ENCODE measurements around the gene KLC1. TPM values are rescaled to one million over a fixed set of nuclear protein-coding genes. Genes with fewer than 3 reads are reported as not detected.

The KLC1 gene
- total and polyA plus RNA-seq, 2 of the 13 experiments (the other 11 are each of a cell fraction or from before 2014, with no cell fraction given): 53.2 to 63.5 TPM

DNA sequence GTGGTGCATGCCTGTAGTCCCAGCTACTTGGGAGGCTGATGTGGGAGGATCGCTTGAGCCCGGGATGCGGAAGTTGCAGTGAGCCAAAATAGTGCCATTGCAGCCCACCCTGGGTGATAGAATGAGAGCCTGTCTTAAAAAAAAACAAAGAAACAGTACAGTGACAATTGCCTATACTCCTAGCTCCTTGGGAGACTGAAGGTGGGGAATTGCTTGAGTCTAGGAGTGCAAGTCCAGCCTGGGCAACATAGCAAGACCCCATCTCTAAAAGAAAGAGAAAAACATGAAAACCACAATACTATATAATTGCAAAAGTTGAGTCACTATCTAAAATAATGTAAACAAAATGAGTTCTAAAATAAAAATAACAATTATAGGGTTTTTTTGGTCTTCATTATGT lies 20.0 kb downstream of the KLC1 start:
- no peak overlapping the region for H3K4me2 ChIP-seq (ENCODE audit: low read depth, low read length)
- no peak overlapping the region for H3K4me3 ChIP-seq (replicated peaks in 1 of 3; ENCODE audit: insufficient read depth in 1 of 3, low read depth in 2 of 3, low read length in 3 of 3)
- CTCF ChIA-PET (ENCODE audit: low intra/inter-chr PET ratio, low total read pairs): no interaction called here
- H3K4me1 ChIP-seq (ENCODE audit: insufficient read depth, low read length): no peaks in the 10 kb centered on the region
- peaks cover 0 to 6% of the 10 kb centered on the region in 2 experiments; a peak in 2 of 5 replicates for H3K36me3 ChIP-seq (replicated peaks in 1 of 2; ENCODE audit: control insufficient read depth in 1 of 2, insufficient read depth in 2 of 2, low read length in 2 of 2)
- DNase-seq (ENCODE audit: low spot score) (no peak), ATAC-seq (no peak), FAIRE-seq (no peak)
- in situ Hi-C loops (cut with HindIII; ENCODE audit: extremely low pct_ligation_motif_present, low pct_unique_long_range_greater_than_20kb) (no loop called here), intact Hi-C loops (cut with micrococcal nuclease; ENCODE audit: unreplicated experiment) (no loop called here)
- 98% methylated on average over 3 of the region's 3 CpGs for WGBS (ENCODE audit: low lambda C conversion rate)
- no TSS peak for BruUV-seq (replicated peaks)
- no peak overlapping the region for H3K27ac ChIP-seq (ENCODE audit: extremely low read length, insufficient read depth, low read length)
- H3K27me3 ChIP-seq (ENCODE audit: control insufficient read depth in 1 of 2, insufficient read depth in 2 of 2, low read length in 2 of 2): no peaks in the 10 kb centered on the region
- no peak overlapping the region for H2AFZ ChIP-seq (ENCODE audit: low read length)
- no peak overlapping the region for H3K9ac ChIP-seq (ENCODE audit: insufficient read depth, low read depth, low read length)
- H4K20me1 ChIP-seq (ENCODE audit: insufficient read depth, low read length): peaks cover 8% of the 10 kb centered on the region; the same call in 1 of the 2 replicates
- TF ChIP-seq MTF1 (CRISPR knock-in tag; IDR thresholded peaks at IDR 0.05) (no peak), ZNF121 (CRISPR knock-in tag; IDR thresholded peaks at IDR 0.05) (peak; percentile 76)
- H3K9me3 ChIP-seq (ENCODE audit: low read length): no peaks in the 10 kb centered on the region
- POLR2A ChIA-PET: no interaction called here
- peaks cover 46% of the 10 kb centered on the region for H3K79me2 ChIP-seq (ENCODE audit: insufficient read depth, low read length)

DNA sequence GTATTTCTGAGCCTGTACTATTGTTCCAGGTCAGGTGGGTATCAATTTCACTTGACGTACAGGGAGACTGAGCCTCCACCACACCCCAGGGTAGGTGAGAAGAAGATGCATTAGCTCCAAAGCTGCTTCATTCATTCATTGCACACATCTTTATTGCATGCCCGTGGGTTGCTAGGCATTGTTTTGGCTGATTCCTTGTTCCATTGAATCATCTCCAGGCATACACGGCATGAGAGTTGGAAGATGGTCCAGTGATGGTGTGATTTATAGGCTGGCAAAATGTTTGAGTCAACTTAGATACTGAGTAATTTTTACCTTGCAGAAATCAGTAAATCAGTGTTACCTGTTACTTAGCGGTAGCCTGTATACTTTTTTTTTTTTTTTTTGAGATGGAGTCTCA lies 21.2 kb downstream of the KLC1 start:
- Histone ChIP-seq H3K9ac (ENCODE audit: insufficient read depth, low read depth, low read length) (no peak overlapping the region), H3K9me3 (ENCODE audit: low read length) (no peaks in the 10 kb centered on the region), H3K4me1 (ENCODE audit: insufficient read depth, low read length) (no peaks in the 10 kb centered on the region), H3K27ac (ENCODE audit: extremely low read length, insufficient read depth, low read length) (no peak overlapping the region), H3K27me3 (ENCODE audit: control insufficient read depth in 1 of 2, insufficient read depth in 2 of 2, low read length in 2 of 2) (no peaks in the 10 kb centered on the region), H3K36me3 (replicated peaks in 1 of 2; ENCODE audit: control insufficient read depth in 1 of 2, insufficient read depth in 2 of 2, low read length in 2 of 2) (peaks cover 7 to 9% of the 10 kb centered on the region in 2 experiments), H2AFZ (ENCODE audit: low read length) (no peak overlapping the region), H3K4me3 (replicated peaks in 1 of 3; ENCODE audit: insufficient read depth in 1 of 3, low read depth in 2 of 3, low read length in 3 of 3) (no peak overlapping the region), H4K20me1 (ENCODE audit: insufficient read depth, low read length) (peaks cover 8% of the 10 kb centered on the region; the same call in 1 of the 2 replicates), H3K4me2 (ENCODE audit: low read depth, low read length) (no peak overlapping the region), H3K79me2 (ENCODE audit: insufficient read depth, low read length) (peaks cover 39% of the 10 kb centered on the region)
- no peak for FAIRE-seq
- no TSS peak for BruUV-seq (replicated peaks)
- in situ Hi-C loops (cut with HindIII; ENCODE audit: extremely low pct_ligation_motif_present, low pct_unique_long_range_greater_than_20kb) (no loop called here), intact Hi-C loops (cut with micrococcal nuclease; ENCODE audit: unreplicated experiment) (no loop called here)
- ChIA-PET POLR2A (interaction anchor here (0.7 kb wide), 1 partner anchor 16 kb away, joined by 3 read pairs; no protein-coding TSS in a partner anchor), CTCF (ENCODE audit: low intra/inter-chr PET ratio, low total read pairs) (no interaction called here)
- WGBS (ENCODE audit: low lambda C conversion rate): 96% methylated on average over 4 of the region's 4 CpGs
- no peak for DNase-seq (ENCODE audit: low spot score)
- ATAC-seq: no peak
- TF ChIP-seq ZNF7 (CRISPR knock-in tag; IDR thresholded peaks at IDR 0.05) (no peak), ZNF224 (CRISPR knock-in tag; IDR thresholded peaks at IDR 0.05) (no peak), ZNF337 (CRISPR knock-in tag; IDR thresholded peaks at IDR 0.05; ENCODE audit: borderline replicate concordance, low read depth) (no peak), DNMT3B (CRISPR knock-in tag; conservative IDR thresholded peaks at IDR 0.05) (no peak), ZNF232 (CRISPR knock-in tag; IDR thresholded peaks at IDR 0.05; ENCODE audit: borderline replicate concordance) (no peak), ZNF562 (CRISPR knock-in tag; IDR thresholded peaks at IDR 0.05; ENCODE audit: borderline replicate concordance) (no peak), ZMAT3 (CRISPR knock-in tag; conservative IDR thresholded peaks at IDR 0.05) (no peak), ZFP62 (CRISPR knock-in tag; IDR thresholded peaks at IDR 0.05) (no peak)
- TF ChIP-seq, protein P1, sequence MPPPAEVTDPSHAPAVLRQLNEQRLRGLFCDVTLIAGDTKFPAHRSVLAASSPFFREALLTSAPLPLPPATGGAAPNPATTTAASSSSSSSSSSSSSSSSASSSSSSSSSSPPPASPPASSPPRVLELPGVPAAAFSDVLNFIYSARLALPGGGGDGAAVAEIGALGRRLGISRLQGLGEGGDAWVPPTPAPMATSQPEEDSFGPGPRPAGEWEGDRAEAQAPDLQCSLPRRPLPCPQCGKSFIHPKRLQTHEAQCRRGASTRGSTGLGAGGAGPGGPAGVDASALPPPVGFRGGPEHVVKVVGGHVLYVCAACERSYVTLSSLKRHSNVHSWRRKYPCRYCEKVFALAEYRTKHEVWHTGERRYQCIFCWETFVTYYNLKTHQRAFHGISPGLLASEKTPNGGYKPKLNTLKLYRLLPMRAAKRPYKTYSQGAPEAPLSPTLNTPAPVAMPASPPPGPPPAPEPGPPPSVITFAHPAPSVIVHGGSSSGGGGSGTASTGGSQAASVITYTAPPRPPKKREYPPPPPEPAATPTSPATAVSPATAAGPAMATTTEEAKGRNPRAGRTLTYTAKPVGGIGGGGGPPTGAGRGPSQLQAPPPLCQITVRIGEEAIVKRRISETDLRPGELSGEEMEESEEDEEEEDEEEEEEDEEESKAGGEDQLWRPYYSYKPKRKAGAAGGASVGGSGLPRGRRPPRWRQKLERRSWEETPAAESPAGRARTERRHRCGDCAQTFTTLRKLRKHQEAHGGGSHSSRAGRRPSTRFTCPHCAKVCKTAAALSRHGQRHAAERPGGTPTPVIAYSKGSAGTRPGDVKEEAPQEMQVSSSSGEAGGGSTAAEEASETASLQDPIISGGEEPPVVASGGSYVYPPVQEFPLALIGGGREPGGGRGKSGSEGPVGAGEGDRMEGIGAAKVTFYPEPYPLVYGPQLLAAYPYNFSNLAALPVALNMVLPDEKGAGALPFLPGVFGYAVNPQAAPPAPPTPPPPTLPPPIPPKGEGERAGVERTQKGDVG (CRISPR knock-in tag; IDR thresholded peaks at IDR 0.05; ENCODE audit: borderline replicate concordance): no peak
- TF ChIP-seq, protein P2, sequence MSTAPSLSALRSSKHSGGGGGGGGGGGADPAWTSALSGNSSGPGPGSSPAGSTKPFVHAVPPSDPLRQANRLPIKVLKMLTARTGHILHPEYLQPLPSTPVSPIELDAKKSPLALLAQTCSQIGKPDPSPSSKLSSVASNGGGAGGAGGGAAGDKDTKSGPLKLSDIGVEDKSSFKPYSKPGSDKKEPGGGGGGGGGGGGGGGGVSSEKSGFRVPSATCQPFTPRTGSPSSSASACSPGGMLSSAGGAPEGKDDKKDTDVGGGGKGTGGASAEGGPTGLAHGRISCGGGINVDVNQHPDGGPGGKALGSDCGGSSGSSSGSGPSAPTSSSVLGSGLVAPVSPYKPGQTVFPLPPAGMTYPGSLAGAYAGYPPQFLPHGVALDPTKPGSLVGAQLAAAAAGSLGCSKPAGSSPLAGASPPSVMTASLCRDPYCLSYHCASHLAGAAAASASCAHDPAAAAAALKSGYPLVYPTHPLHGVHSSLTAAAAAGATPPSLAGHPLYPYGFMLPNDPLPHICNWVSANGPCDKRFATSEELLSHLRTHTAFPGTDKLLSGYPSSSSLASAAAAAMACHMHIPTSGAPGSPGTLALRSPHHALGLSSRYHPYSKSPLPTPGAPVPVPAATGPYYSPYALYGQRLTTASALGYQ (CRISPR knock-in tag; IDR thresholded peaks at IDR 0.05): no peak
- TF ChIP-seq, protein P3, sequence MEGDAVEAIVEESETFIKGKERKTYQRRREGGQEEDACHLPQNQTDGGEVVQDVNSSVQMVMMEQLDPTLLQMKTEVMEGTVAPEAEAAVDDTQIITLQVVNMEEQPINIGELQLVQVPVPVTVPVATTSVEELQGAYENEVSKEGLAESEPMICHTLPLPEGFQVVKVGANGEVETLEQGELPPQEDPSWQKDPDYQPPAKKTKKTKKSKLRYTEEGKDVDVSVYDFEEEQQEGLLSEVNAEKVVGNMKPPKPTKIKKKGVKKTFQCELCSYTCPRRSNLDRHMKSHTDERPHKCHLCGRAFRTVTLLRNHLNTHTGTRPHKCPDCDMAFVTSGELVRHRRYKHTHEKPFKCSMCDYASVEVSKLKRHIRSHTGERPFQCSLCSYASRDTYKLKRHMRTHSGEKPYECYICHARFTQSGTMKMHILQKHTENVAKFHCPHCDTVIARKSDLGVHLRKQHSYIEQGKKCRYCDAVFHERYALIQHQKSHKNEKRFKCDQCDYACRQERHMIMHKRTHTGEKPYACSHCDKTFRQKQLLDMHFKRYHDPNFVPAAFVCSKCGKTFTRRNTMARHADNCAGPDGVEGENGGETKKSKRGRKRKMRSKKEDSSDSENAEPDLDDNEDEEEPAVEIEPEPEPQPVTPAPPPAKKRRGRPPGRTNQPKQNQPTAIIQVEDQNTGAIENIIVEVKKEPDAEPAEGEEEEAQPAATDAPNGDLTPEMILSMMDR (CRISPR knock-in tag; IDR thresholded peaks at IDR 0.05): no peak

Measured in HepG2 (cell line).